Liver (tissue), 9 donors: ENCODE data around the gene EPB41L2. TPM values are rescaled to one million over a fixed set of nuclear protein-coding genes. Genes with fewer than 3 reads are reported as not detected.

Source experiments
- DNase-seq: peaks from one replicate; pipeline ENCODE4 v3.0.0-alpha.2; 2017; ENCODE audit warnings: low spot score
- H3K27ac ChIP-seq, 2 donors: one replicate each; pipeline ENCODE4 v1.7.0; 2013; ENCODE audit warnings: inconsistent platforms in 2 of 2, low read length in 2 of 2, control low read depth in 1 of 2, low read depth in 1 of 2, mild to moderate bottlenecking in 1 of 2
- H3K27me3 ChIP-seq, 4 donors: one replicate each; pipeline versions ENCODE4 v1.6.1 to v1.7.0; 2013; ENCODE audit warnings: low read length in 3 of 4, inconsistent platforms in 1 of 4, mild to moderate bottlenecking in 1 of 4, moderate library complexity in 1 of 4; ENCODE audit not compliant: control insufficient read depth in 4 of 4, insufficient read depth in 4 of 4
- H3K36me3 ChIP-seq, 4 donors: one replicate each; pipeline versions ENCODE4 v1.6.1 to v1.7.0; 2013; ENCODE audit warnings: low read length in 3 of 4, mild to moderate bottlenecking in 3 of 4, low read depth in 1 of 4, moderate library complexity in 1 of 4; ENCODE audit not compliant: control insufficient read depth in 4 of 4, insufficient read depth in 3 of 4
- H3K4me1 ChIP-seq, 4 donors: one replicate each; pipeline versions ENCODE4 v1.6.1 to v1.7.0; 2013; ENCODE audit warnings: low read length in 3 of 4, mild to moderate bottlenecking in 3 of 4, moderate library complexity in 1 of 4; ENCODE audit not compliant: control insufficient read depth in 4 of 4, insufficient read depth in 4 of 4
- H3K4me3 ChIP-seq, 3 donors: one replicate each; pipeline versions ENCODE4 v1.6.1 to v1.7.0; 2013; ENCODE audit warnings: low read length in 3 of 3, control low read depth in 1 of 3, low read depth in 1 of 3, mild to moderate bottlenecking in 1 of 3
- H3K9ac ChIP-seq, 2 donors: one replicate each; pipeline ENCODE4 v1.7.0; 2013; ENCODE audit warnings: low read length in 2 of 2, mild to moderate bottlenecking in 2 of 2, moderate library complexity in 2 of 2, control low read depth in 1 of 2, low read depth in 1 of 2
- H3K9me3 ChIP-seq, 4 donors: one replicate each; pipeline versions ENCODE4 v1.6.1 to v1.7.0; 2013; ENCODE audit warnings: low read length in 3 of 4; ENCODE audit not compliant: control insufficient read depth in 4 of 4
- ATF3 ChIP-seq: IDR thresholded peaks from 2 replicates; pipeline ENCODE4 v1.6.1; 2016; ENCODE audit warnings: antibody characterized with exemption
- EGR1 ChIP-seq, 2 donors: IDR thresholded peaks; 2 replicates each; pipeline ENCODE4 v1.6.1; 2016 to 2018; ENCODE audit warnings: antibody characterized with exemption in 2 of 2, low read depth in 2 of 2
- FOXA1 ChIP-seq: IDR thresholded peaks from 2 replicates; pipeline ENCODE4 v1.6.1; 2016; ENCODE audit warnings: antibody characterized with exemption
- FOXA2 ChIP-seq: IDR thresholded peaks from 2 replicates; pipeline ENCODE4 v1.6.1; 2016; ENCODE audit warnings: antibody characterized with exemption
- GABPA ChIP-seq, 2 donors: IDR thresholded peaks in 1 of 2; conservative IDR thresholded peaks in 1 of 2; 2 replicates each; pipeline ENCODE4 v1.6.1; 2016; ENCODE audit warnings: antibody characterized with exemption in 2 of 2, mild to moderate bottlenecking in 1 of 2, moderate library complexity in 1 of 2
- HNF4A ChIP-seq, 2 donors: conservative IDR thresholded peaks; 2 replicates each; pipeline ENCODE4 v1.6.1; 2016; ENCODE audit warnings: antibody characterized with exemption in 2 of 2, mild to moderate bottlenecking in 2 of 2
- HNF4G ChIP-seq: IDR thresholded peaks from 2 replicates; pipeline ENCODE4 v1.6.1; 2016; ENCODE audit warnings: antibody characterized with exemption
- JUND ChIP-seq, 2 donors: IDR thresholded peaks; 2 replicates each; pipeline ENCODE4 v1.6.1; 2016; ENCODE audit warnings: antibody characterized with exemption in 2 of 2
- NR2F2 ChIP-seq: IDR thresholded peaks from 2 replicates; pipeline ENCODE4 v1.6.1; 2016; ENCODE audit warnings: antibody characterized with exemption
- RAD21 ChIP-seq, 2 donors: IDR thresholded peaks; 2 replicates each; pipeline ENCODE4 v1.6.1; 2016; ENCODE audit warnings: antibody characterized with exemption in 2 of 2, mild to moderate bottlenecking in 2 of 2
- RXRA ChIP-seq, 2 donors: IDR thresholded peaks; 2 replicates each; pipeline ENCODE4 v1.6.1; 2017 to 2018; ENCODE audit warnings: antibody characterized with exemption in 2 of 2, mild to moderate bottlenecking in 1 of 2
- SP1 ChIP-seq: IDR thresholded peaks from 2 replicates; pipeline ENCODE4 v1.6.1; 2018; ENCODE audit warnings: antibody characterized with exemption, mild to moderate bottlenecking
- TAF1 ChIP-seq: conservative IDR thresholded peaks from 2 replicates; pipeline ENCODE4 v1.6.1; 2016; ENCODE audit warnings: antibody characterized with exemption, mild to moderate bottlenecking
- YY1 ChIP-seq: IDR thresholded peaks from 2 replicates; pipeline ENCODE4 v1.6.1; 2016; ENCODE audit warnings: antibody characterized with exemption, mild to moderate bottlenecking
- ZBTB33 ChIP-seq: IDR thresholded peaks from 2 replicates; pipeline ENCODE4 v1.6.1; 2016; ENCODE audit warnings: antibody characterized with exemption
- WGBS: extraction: QIAGEN DNeasy Blood & Tissue Kit; methylation state at CpG from one replicate; pipeline ENCODE4 v1.1.7; 2013; 5-methylcytosine and 5-hydroxymethylcytosine counted together
- polyA plus RNA-seq, 2 donors: library from polyadenylated mRNA; stranded (reverse) in 1 of 2; unstranded in 1 of 2; fragments of 200-250 nt in 1 of 2; fragments of >200 nt in 1 of 2; fragmentation: Nextera tagmentation in 1 of 2; extraction: Ambion mirVana in 1 of 2; gene quantifications; one replicate each; pipeline versions ENCODE4 v1.2.1 to v1.2.3, GENCODE V29; 2013 to 2015
- total RNA-seq, 2 donors: library from RNA; depleted of rRNA; stranded (reverse); fragments of >200 nt; gene quantifications; one replicate each; pipeline ENCODE4 v1.2.3, GENCODE V29; 2014
- TF ChIP-seq, protein P1 (sequence below): IDR thresholded peaks from 2 replicates; pipeline ENCODE4 v1.6.1; 2016; ENCODE audit warnings: antibody characterized with exemption
- TF ChIP-seq, protein P2 (sequence below): fragments of 150-350 bp; IDR thresholded peaks from 2 replicates; pipeline ENCODE4 v1.5.1; 2017; ENCODE audit warnings: improper control_type of control experiment, low read depth, low read length; ENCODE audit not compliant: missing input control
- TF ChIP-seq, protein P3 (sequence below): IDR thresholded peaks from 2 replicates; pipeline ENCODE4 v1.6.1; 2016; ENCODE audit warnings: antibody characterized with exemption, mild to moderate bottlenecking
- donor health status: healthy.
- donor health status: healthy.
- donor health status: healthy.
- donor health status: healthy.
- donor health status: healthy.

EPB41L2 gene
- total and polyA plus RNA-seq, 4 donors, result 10.0 to 43.3 (median 18.7) TPM

GRCh38 chr6:130829333-130829910 is 233.6 kb downstream of the EPB41L2 start:
- H3K9me3 ChIP-seq, result no peaks in the 10 kb centered on the region
- no peak overlapping the region for H3K9ac ChIP-seq
- no peak for TF ChIP-seq RAD21 (IDR thresholded peaks at IDR 0.05)
- TF ChIP-seq NR2F2, result no peak
- no peak for TF ChIP-seq GABPA (IDR thresholded peaks at IDR 0.05 in 1 of 2, conservative IDR thresholded peaks at IDR 0.05 in 1 of 2)
- TF ChIP-seq SP1, result no peak
- no peak for TF ChIP-seq FOXA1
- TF ChIP-seq HNF4A (conservative IDR thresholded peaks at IDR 0.05), result no peak
- TF ChIP-seq ZBTB33, result no peak
- TF ChIP-seq, protein P1, sequence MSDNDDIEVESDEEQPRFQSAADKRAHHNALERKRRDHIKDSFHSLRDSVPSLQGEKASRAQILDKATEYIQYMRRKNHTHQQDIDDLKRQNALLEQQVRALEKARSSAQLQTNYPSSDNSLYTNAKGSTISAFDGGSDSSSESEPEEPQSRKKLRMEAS, result no peak
- no peak for TF ChIP-seq EGR1 (IDR thresholded peaks at IDR 0.05; ENCODE audit: low read depth in 2 of 2)
- TF ChIP-seq FOXA2, result no peak
- TF ChIP-seq HNF4G, result no peak
- TF ChIP-seq JUND (IDR thresholded peaks at IDR 0.05), result no peak
- TF ChIP-seq TAF1, result no peak
- 28% methylated on average over 4 of the region's 4 CpGs for WGBS
- no peaks in the 10 kb centered on the region for H3K36me3 ChIP-seq
- H3K4me3 ChIP-seq, result peak overlapping the region; percentile 77 to 87 (median 78)
- H3K27ac ChIP-seq, result peak overlapping the region in 1 of 2 donors; percentile 11
- no peak for DNase-seq
- no peaks in the 10 kb centered on the region for H3K27me3 ChIP-seq
- H3K4me1 ChIP-seq, result peaks cover 6 to 81% (median 48%) of the 10 kb centered on the region in 4 donors

- Histone ChIP-seq H3K9me3 (no peaks in the 10 kb centered on the region), H3K36me3 (no peaks in the 10 kb centered on the region), H3K4me3 (peak within 1 kb of the TSS; percentile 77 to 87 (median 78)), H3K27me3 (no peaks in the 10 kb centered on the region), H3K27ac (peak within 1 kb of the TSS; percentile 79 to 84), H3K9ac (peak within 1 kb of the TSS; percentile 89 to 97), H3K4me1 (peaks cover 6 to 63% (median 30%) of the 10 kb centered on the region in 4 donors)
- TF ChIP-seq, protein P2, sequence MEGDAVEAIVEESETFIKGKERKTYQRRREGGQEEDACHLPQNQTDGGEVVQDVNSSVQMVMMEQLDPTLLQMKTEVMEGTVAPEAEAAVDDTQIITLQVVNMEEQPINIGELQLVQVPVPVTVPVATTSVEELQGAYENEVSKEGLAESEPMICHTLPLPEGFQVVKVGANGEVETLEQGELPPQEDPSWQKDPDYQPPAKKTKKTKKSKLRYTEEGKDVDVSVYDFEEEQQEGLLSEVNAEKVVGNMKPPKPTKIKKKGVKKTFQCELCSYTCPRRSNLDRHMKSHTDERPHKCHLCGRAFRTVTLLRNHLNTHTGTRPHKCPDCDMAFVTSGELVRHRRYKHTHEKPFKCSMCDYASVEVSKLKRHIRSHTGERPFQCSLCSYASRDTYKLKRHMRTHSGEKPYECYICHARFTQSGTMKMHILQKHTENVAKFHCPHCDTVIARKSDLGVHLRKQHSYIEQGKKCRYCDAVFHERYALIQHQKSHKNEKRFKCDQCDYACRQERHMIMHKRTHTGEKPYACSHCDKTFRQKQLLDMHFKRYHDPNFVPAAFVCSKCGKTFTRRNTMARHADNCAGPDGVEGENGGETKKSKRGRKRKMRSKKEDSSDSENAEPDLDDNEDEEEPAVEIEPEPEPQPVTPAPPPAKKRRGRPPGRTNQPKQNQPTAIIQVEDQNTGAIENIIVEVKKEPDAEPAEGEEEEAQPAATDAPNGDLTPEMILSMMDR, result no peak
- TF ChIP-seq HNF4A (conservative IDR thresholded peaks at IDR 0.05) (peak; percentile 97 to 98), JUND (IDR thresholded peaks at IDR 0.05) (peak; percentile 56 to 85), HNF4G (peak; percentile 92), RXRA (IDR thresholded peaks at IDR 0.05) (peak; percentile 71 to 76), RAD21 (IDR thresholded peaks at IDR 0.05) (peak; percentile 13 to 57), SP1 (peak; percentile 83), GABPA (IDR thresholded peaks at IDR 0.05 in 1 of 2, conservative IDR thresholded peaks at IDR 0.05 in 1 of 2) (no peak), FOXA2 (peak; percentile 41), NR2F2 (no peak), FOXA1 (no peak), YY1 (peak; percentile 37), TAF1 (peak; percentile 94), EGR1 (IDR thresholded peaks at IDR 0.05; ENCODE audit: low read depth in 2 of 2) (no peak), ZBTB33 (peak; percentile 37), ATF3 (peak; percentile 51)
- TF ChIP-seq, protein P3, sequence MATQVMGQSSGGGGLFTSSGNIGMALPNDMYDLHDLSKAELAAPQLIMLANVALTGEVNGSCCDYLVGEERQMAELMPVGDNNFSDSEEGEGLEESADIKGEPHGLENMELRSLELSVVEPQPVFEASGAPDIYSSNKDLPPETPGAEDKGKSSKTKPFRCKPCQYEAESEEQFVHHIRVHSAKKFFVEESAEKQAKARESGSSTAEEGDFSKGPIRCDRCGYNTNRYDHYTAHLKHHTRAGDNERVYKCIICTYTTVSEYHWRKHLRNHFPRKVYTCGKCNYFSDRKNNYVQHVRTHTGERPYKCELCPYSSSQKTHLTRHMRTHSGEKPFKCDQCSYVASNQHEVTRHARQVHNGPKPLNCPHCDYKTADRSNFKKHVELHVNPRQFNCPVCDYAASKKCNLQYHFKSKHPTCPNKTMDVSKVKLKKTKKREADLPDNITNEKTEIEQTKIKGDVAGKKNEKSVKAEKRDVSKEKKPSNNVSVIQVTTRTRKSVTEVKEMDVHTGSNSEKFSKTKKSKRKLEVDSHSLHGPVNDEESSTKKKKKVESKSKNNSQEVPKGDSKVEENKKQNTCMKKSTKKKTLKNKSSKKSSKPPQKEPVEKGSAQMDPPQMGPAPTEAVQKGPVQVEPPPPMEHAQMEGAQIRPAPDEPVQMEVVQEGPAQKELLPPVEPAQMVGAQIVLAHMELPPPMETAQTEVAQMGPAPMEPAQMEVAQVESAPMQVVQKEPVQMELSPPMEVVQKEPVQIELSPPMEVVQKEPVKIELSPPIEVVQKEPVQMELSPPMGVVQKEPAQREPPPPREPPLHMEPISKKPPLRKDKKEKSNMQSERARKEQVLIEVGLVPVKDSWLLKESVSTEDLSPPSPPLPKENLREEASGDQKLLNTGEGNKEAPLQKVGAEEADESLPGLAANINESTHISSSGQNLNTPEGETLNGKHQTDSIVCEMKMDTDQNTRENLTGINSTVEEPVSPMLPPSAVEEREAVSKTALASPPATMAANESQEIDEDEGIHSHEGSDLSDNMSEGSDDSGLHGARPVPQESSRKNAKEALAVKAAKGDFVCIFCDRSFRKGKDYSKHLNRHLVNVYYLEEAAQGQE, result peak; percentile 79
- TF ChIP-seq, protein P1, result peak; percentile 11
- 29% methylated on average over 11 of the region's 11 CpGs for WGBS
- DNase-seq, result peak; percentile 45
Measured at GRCh38 chr6:130827247-130828149, 235.5 kb downstream of the EPB41L2 start, which contains the start of gene SMLR1. Gene SMLR1, plus strand, starts transcription at chr6:130827406. Its CDS starts 8 bp downstream, at chr6:130827414.
